T-helper 22 cell (primary cell): ENCODE data around the gene HASPIN.
"Not testable (repeated sequence)": the region's sequence is repeated elsewhere in the genome, so short reads cannot be mapped to it uniquely, and the experiment has no call there.

Experiments used
- DNase-seq: peaks from one replicate; pipeline ENCODE4 v3.0.0-alpha.2; 2020; ENCODE audit warnings: low read depth

Gene HASPIN

DNA sequence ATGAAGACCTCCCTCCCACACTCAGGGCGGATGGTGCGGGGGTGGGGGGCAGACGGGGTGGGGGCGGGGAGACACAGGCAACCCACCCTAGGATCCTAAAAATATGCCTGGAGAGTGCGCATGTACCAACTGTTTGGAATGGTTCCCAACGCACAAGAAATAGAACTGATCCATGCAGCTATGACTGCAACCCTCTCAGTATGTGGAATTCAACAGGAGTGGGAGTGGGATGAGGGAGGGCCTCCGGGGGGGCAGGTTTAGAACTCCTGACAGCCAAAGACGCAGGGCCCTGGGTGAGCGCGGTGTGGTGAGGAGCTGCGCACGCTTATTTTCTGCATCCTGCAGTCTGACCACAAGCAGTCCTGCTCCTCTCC is 26.6 kb upstream of the HASPIN start:
- DNase-seq, result no peak

DNA sequence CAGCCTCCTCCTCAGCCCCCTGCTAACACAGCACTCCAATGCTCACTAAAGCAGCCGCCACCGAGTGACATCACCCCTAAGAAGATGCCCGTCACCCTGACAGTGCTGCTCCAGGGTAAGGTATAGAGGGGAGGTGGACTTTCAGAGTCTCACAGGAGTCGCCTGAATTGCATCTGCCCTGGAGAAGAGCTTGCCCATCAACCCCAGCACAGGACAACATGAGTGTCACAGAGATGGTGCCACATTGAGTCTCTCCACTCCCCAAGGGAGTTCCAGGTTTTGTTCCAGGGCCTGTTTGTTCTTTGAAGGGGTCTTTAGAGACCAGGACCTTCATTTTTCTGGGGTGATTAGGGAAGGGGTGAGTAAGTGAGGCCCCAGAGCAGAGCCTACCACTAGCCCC is 25.6 kb upstream of the HASPIN start:
- DNase-seq, result no peak

DNA sequence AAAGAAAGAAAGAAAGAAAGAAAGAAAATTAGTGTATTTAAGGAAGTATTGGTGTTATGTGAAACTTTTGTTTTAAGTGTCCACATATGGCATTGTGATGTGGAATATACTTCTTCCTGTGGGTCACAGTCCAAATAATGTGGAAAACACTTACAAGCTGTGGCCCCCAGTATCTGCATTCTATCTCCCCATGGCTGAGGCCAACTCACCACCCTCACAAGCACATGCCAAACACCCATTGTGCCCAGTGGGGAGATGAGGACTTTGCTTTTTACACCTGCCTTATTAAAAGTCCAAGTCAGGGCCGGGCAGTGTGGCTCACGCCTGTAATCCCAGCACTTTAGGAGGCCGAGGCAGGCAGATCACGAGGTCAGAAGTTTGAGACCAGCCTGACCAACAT is 23.8 kb upstream of the HASPIN start:
- no peak for DNase-seq

DNA sequence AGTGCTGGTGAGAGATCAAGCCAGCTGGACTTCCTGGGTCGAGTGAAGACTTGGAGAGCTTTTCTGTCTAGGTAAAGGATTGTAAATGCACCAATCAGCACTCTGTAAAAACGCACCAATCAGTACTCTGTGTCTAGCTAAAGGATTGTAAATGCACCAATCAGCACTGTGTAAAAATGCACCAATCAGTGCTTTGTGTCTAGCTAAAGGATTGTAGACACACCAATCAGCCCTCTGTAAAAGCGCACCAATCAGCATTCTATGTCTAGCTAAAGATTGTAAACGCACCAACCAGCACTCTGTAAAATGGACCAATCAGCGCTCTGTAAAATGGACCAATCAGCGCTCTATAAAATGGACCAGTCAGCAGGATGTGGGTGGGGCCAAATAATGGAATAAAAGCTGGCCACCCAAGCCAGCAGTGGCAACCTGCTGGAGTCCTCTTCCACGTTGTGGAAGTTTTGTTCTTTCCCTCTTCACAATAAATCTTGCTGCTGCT is 21.6 kb upstream of the HASPIN start:
- not testable (repeated sequence) for DNase-seq

DNA sequence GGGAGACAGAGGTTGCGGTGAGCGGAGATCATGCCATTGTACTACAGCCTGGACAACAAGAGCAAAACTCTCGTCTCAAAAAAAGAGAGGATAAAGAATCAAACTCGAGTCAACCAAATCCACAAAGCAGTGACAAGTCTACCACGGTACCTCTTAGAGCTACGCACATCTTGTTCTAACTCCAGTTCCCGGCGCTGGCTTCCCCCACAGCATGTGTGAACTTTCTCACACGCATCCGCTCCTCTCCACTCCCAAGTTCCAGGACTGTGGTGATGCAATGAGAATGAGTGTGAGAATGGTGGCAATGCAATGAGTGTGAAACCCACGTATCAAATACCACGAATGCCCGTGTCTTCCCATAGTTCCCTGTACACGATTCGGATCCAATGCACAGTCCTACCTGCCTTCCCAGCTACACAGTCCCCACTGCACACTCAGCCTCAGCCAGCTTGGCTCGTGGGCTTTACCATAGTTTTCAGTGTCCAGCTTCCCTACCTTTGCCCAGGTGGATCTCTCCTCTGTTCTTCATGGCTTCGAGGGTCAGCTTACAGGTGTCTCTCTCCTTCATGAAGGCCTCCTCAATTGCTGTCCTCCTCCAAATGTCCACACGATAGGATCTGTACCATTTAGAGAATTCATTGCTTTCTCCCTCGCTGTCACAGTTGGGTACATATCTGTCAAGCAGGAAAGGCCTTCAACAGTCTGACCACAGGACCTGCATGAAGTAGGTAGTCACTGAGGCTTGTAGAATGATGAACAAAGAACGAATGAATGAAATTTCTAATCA is 18.6 kb upstream of the HASPIN start:
- DNase-seq, result no peak

DNA sequence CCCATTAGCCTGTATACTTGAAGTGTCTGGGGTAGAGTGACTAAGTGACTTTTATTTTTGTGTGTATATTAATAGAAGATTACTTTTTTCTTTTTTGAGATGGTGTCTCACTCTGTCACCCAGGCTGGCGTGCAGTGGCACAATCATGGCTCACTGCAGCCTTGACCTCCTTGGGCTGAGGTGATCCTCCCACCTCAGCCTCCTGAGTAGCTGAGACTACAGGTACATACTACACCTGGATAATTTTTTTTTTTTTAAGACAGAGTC is 18.1 kb upstream of the HASPIN start:
- not testable (repeated sequence) for DNase-seq

DNA sequence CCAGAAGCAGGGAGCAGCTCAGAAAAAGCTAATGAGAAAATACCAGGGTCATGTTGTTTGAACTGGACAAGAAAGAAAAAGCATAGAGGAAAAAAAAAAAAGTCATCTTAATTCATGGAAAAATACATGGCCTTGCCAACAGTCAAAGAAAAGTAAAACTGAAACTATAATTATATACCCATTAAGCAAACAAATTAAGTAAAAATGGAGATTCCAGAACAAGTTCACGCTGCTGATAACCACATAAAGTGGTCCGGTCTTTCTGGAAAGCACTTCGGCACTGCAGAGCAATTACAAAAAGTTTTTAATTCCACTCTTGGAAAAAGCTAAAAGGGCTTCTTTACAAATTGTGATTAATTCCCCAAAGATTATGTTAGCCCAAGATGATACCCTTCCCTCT is 15.3 kb upstream of the HASPIN start:
- no peak for DNase-seq

DNA sequence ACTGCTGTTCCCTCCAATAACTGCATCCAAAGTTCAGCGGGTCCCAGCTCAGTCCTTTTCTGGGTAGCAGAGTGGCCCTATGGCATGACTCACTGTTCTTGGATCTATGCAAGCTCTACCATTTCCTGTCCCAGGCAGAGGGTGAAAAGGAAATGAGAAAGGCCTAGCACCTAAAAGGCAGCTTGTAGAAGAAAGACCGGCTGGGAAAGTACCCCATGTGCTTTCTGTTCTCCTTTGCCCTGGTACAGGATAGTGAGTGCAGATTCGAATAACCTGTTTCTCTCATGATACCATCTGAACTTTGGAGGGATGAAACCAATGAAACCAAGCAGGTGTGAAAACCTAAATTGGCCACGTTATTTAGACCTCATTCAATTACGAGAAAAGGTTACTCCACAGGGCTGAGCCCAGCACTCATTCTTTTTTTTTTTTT is 12.7 kb upstream of the HASPIN start:
- DNase-seq, result peak; percentile 65

DNA sequence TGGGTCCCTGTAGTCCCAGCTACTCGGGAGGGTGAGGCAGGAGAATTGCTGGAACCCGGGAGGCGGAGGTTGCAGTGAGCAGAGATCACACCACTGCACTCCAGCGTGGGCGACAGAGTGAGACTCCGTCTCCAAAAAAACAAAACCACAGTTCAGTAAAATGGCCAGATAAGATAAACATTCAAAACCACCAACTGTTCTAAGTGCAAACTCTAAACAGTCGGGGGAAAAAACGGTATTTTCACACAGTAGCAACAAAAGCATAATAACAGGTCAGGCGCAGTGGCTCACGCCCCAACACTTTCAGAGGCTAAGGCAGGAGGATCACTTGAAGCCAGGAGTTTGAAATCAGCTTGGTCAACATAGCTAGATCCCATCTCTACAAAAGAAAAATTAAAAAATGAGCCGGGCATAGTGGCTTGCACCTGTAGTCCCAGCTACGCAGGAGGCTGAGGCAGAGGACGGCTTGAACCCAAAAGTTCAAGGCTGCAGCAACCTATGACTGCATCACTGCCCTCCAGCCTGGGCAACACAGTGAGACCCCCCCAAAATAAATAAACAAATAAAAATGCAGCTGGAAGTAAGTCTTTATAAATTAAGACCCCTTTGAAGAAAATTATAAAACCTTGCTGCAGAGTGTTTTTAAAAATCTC is 10.8 kb upstream of the HASPIN start:
- DNase-seq, result no peak

DNA sequence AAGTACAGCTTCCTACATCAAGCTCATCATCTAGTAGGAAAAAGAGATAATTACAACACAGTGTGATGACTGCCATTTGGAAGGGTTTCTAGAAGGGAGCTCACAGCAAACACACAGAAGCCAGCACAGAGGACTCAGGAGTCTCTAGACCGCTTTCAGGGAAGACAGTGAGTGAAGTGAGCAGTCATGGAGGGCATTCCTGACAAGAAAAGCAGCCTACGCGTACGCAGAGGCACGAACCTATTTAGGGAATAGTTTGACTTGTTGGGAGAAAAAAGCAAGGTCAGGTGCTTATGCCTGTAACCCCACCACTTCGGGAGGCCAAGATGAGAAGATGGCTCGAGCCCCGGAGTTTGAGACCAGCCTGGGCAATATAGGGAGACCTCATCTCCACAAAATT is 8.4 kb upstream of the HASPIN start:
- DNase-seq, result no peak

DNA sequence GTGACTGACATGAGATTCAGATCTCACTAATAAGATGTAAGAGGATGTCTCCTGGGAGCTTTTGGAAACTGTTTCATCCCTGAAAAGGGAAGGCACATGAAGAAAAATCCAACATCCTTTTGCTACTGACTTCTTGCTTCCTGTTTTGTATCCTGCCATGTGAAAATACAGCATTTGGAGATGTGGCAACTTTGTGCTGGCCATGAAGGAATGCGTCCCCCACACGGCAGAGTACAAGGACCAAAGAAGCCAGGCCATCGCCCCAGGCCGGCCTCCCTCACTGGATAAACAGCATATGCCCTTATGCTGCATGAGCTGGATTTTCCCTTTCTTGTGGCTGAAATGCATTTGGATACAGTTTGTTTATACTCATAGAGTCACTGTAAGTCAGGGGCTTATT is 5.5 kb upstream of the HASPIN start:
- DNase-seq, result no peak

DNA sequence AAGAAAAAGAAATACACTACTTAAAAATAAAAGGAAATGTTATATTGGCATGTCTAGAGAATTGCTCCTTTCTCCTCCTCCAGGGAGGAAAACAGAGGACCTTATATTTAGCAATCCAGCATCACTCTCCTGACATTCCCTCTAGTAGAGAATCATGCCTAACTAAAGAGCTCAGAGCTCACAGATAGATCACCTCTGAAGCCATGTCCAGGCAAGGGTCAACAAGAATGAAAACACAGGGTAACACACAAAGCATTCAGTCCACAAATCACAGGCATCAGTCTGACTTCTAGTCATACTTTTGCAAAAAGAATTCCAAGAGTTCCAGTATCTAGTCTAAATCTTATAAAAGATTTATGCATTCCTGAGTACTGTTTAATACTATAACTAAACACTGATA is 4.4 kb upstream of the HASPIN start:
- no peak for DNase-seq

DNA sequence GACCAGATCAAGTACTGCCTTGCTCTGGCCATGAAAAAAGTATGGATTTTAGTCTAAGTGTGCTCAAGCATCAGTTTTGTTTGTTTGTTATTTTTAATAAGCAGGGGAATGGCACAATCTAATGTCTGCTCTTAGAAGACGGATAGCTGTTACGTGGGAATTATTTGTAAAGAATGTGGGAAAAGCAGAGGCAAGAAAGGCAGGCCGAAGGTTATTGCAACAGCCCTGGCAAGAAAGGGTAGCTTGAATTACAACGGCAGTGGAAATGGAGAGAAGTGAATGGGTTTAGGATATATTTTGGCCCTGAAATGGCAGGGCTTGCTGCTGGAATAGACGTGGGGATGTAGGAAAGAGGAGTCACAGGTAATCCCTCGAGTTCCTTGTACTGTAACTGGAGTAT is 987 bp upstream of the HASPIN start:
- DNase-seq, result no peak

DNA sequence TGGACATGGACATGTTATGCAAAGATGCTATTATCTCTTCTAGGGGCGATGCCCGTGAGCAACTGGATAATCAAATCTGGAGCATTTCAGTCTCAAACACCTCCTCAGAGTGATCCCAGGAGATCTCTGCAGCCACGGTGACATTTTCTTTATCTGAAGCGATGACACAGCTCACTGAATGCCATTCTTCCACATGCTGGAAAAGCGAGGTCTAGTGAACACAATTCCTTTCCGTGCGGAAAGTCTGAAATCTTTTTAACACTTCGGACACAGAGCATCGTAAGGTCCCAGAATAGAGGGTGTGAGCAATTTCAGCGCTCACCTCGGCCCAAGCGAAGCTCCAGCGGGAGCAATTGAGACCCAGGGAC is 531 bp upstream of the HASPIN start:
- DNase-seq, result no peak

DNA sequence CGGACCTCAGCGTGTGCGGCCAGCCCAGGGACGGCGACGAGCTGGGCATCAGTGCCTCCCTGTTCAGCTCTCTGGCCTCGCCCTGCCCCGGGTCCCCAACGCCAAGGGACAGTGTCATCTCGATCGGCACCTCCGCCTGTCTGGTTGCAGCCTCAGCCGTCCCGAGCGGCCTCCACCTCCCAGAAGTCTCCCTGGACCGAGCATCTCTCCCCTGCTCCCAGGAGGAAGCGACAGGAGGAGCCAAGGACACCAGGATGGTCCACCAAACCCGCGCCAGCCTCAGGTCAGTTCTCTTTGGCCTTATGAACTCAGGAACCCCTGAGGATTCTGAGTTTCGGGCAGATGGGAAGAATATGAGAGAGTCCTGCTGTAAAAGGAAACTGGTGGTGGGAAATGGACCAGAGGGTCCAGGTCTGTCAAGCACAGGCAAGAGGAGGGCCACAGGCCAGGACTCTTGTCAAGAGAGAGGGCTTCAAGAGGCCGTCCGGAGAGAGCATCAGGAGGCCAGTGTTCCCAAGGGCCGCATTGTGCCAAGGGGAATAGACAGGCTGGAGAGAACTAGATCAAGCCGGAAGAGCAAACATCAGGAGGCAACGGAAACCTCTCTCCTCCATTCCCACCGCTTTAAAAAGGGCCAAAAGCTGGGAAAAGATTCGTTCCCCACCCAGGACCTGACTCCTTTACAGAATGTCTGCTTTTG is 825 bp downstream of the HASPIN start:
- no peak for DNase-seq

DNA sequence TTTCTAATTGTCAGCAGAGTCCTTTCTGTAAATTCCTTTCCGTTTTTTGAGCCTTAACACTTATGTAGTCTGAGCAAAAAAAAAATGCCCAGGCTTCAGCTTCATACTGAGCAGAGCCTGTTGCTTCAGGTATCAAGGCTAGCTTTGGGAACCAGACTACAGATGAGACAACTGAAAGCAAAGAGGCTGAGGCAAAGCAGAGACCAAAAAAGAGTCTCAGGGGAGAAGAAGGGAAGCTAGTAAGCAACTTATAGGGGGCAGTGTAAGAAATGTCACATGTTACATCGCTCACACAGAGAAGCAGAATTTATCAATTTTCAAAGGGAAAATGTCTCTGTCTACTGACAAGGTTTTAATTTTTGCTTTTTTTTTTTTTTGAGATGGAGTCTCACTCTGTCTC is 3.3 kb downstream of the HASPIN start:
- no peak for DNase-seq

DNA sequence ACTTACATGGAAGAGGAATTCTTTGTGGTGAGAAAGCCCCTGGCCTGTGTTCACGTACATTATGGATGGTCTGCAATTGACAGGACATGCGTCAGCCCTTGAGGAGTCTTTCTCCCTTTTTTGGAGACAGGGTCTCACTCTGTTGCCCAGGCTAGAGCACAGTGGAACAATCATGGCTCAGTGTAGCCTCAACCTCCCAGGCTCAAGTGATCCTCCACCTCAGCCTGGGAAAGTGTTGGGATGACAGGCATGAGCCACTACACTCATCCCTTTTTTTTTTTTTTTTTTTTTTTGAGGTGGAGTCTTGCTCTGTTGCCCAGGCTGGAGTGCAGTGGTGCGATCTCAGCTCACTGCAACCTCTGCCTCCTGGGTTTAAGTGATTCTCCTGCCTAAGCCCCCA is 4.4 kb downstream of the HASPIN start:
- not testable (repeated sequence) for DNase-seq

DNA sequence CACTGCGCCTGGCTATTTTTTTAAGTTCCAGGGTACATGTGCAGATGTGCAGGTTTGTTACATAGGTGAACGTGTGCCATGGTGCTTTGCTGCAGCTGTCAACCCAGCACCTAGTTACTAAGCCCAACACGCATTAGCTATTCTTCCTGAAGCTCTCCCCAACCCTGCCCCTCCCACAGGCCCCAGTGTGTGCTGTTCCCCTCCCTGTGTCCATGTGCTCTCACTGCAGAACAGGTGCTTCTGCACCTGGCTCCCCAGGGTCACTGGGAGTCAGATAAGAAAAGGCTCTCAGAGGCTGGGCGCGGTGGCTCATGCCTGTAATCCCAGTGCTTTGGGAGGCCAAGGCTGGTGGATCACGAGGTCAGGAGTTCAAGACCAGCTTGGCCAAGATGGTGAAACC is 6.2 kb downstream of the HASPIN start:
- DNase-seq, result no peak

DNA sequence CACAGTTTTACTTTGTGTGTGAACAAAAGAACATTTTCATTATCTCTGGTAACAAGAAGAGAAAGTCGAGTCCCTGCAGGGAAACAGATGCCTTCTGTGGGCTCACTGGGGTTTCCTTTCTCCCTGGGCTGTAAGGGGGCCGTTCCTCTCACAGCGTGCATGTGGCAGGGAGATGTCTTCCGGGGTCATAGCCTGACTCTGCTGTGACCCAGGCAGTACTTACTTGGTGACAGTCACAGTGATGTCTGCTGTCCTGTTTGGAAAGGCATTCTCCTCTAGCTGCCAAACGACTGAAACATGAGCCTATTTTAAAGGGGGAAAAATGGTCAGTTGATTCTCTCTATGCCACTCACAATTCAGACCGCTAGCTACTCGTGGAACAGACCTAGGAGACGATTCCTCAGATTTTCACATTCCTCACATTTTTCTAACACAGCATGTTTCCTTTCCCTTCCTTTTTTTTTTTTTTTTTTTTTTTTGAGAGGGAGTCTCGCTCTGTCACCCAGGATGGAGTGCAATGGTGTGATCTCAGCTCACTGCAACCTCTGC is 7.3 kb downstream of the HASPIN start:
- no peak for DNase-seq

DNA sequence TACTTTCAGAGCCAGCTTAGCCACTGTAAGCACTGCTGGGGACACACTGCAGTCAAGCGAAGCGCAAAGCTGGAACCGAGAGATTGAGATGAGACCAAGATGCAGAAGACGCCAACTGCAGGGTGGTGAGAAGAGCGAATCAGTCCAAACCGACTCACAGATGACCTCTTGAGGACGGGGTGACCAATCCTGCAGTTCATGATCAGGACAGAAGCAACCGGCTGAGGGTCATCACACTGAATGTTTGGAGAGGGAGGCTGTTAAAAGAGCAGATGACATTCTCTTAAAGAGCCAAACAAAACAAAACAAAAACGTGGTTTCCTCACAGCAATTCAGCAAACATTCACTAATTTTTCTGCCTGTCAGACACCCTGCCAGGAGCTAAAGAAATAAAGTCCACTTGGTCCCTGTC is 8.5 kb downstream of the HASPIN start:
- DNase-seq, result no peak

DNA sequence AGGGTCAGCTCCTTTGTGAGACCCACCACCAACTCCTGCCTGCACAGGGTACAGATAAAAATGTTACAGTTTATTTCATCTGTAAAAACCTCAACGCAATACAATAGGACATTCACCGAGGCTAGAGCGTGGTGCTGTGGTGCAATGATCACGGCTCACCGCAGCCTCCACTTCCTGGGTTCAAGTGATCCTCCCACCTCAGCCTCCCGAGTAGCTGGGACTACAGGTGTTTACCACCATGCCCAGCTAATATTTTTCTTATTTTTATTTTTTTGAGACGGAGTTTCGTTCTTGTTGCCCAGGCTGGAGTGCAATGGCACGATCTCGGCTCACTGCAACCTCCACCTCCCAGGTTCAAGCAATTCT is 11.2 kb downstream of the HASPIN start:
- DNase-seq, result not testable (repeated sequence)

DNA sequence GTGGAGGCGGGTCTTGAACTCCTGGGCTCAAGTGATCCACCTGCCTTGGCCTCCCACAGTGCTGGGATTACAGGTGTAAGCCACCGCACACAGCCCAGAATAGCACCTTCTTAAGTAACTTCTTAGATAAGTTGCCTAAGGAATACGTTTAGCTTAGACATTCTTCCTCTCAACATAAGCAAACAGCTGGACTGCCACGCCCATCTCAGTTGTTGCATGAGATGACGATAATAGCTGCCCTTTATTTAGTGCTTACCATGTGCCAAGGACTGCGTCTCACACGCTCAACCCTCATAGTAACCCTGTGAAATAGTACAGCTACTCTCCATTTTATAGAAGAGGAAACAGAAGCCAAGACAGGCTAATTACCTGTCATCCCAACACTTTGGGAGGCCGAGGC is 11.8 kb downstream of the HASPIN start:
- no peak for DNase-seq
